H1 (cell line): ENCODE measurements around the gene CCDC196. TPM values are rescaled to one million over a fixed set of nuclear protein-coding genes. Genes with fewer than 3 reads are reported as not detected.

Experiments used
- CTCF ChIA-PET: fragments of 300-600 bp; sonication (Branson Sonifier 250); formaldehyde crosslinking; loops from one replicate; lab custom pipeline; 2021; ENCODE audit not compliant: partially characterized antibody; lab: Charles Lee
- POLR2A ChIA-PET: fragments of 300-600 bp; sonication (Branson Sonifier 250); formaldehyde crosslinking; loops from one replicate; lab custom pipeline; 2021; ENCODE audit warnings: inconsistent platforms; ENCODE audit not compliant: partially characterized antibody; lab: Charles Lee
- DNase-seq, 2 experiments: peaks; one replicate each; pipeline versions ENCODE4 v3.0.0 to v3.0.0-alpha.2; 2010 to 2022; ENCODE audit warnings: low spot score in 2 of 2, low read depth in 1 of 2, mixed read lengths in 1 of 2
- FAIRE-seq: peaks from 2 replicates; lab custom pipeline; 2011; peaks lifted over from hg19 to GRCh38; lab: Jason Lieb, UNC
- H2AFZ ChIP-seq: 2 replicates; pipeline ENCODE4 v1.8.1; 2012; ENCODE audit warnings: low read length, inconsistent platforms
- H2AK5ac ChIP-seq: 2 replicates; pipeline ENCODE4 v1.6.1; 2013; ENCODE audit warnings: low read depth, low read length
- H2BK120ac ChIP-seq: replicated peaks from 2 replicates; pipeline ENCODE3; 2013; ENCODE audit warnings: low read depth, low read length, inconsistent platforms
- H2BK12ac ChIP-seq: 2 replicates; pipeline ENCODE4 v1.6.1; 2013; ENCODE audit warnings: low read depth, low read length
- H2BK15ac ChIP-seq: 2 replicates; pipeline ENCODE4 v1.6.1; 2013; ENCODE audit warnings: low read length
- H2BK20ac ChIP-seq: 2 replicates; pipeline ENCODE4 v1.6.1; 2013; ENCODE audit warnings: low read length
- H2BK5ac ChIP-seq: 2 replicates; pipeline ENCODE4 v1.6.1; 2013; ENCODE audit warnings: low read depth, low read length
- H3K14ac ChIP-seq: 2 replicates; pipeline ENCODE4 v1.6.1; 2013; ENCODE audit warnings: inconsistent platforms; ENCODE audit not compliant: insufficient read length
- H3K18ac ChIP-seq: 2 replicates; pipeline ENCODE4 v1.6.1; 2013; ENCODE audit warnings: low read length; ENCODE audit errors: extremely low read depth
- H3K23ac ChIP-seq: 2 replicates; pipeline ENCODE4 v1.6.1; 2013; ENCODE audit warnings: inconsistent platforms; ENCODE audit not compliant: insufficient read length
- H3K23me2 ChIP-seq: 2 replicates; pipeline ENCODE4 v1.6.1; 2013; ENCODE audit warnings: low read depth, low read length
- H3K27ac ChIP-seq: 2 replicates; pipeline ENCODE4 v1.6.1; 2011; ENCODE audit warnings: low read depth, low read length, inconsistent platforms
- H3K27me3 ChIP-seq, 4 experiments: replicated peaks in 1 of 4; 1 replicate in 1 of 4; 2 replicates in 3 of 4; pipeline versions ENCODE4 v1.6.1 to v1.8.1; 2011 to 2013; ENCODE audit warnings: low read length in 3 of 4, mild to moderate bottlenecking in 3 of 4, inconsistent platforms in 2 of 4, mixed read lengths in 2 of 4, moderate library complexity in 1 of 4; ENCODE audit not compliant: control insufficient read depth in 3 of 4, insufficient read depth in 3 of 4; ENCODE audit errors: extremely low read depth in 1 of 4
- H3K36me3 ChIP-seq, 4 experiments: 2 replicates each; pipeline versions ENCODE4 v1.6.1 to v1.8.1; 2011 to 2013; ENCODE audit warnings: mild to moderate bottlenecking in 4 of 4, low read length in 3 of 4, moderate library complexity in 2 of 4, control low read depth in 1 of 4, inconsistent platforms in 1 of 4; ENCODE audit not compliant: insufficient read depth in 4 of 4, control insufficient read depth in 2 of 4
- H3K4ac ChIP-seq: replicated peaks from 2 replicates; pipeline ENCODE3; 2013; ENCODE audit warnings: low read length, low read depth, mixed read lengths, inconsistent platforms; ENCODE audit not compliant: insufficient read length
- H3K4me1 ChIP-seq, 4 experiments: replicated peaks in 1 of 4; 1 replicate in 1 of 4; 2 replicates in 3 of 4; pipeline versions ENCODE4 v1.6.1 to v1.8.1; 2011 to 2013; ENCODE audit warnings: low read length in 3 of 4, inconsistent platforms in 2 of 4, mixed read lengths in 1 of 4; ENCODE audit not compliant: insufficient read depth in 4 of 4, control insufficient read depth in 3 of 4
- H3K4me2 ChIP-seq, 2 experiments: 2 replicates each; pipeline versions ENCODE4 v1.6.1 to v1.8.1; 2011 to 2013; ENCODE audit warnings: low read depth in 2 of 2, low read length in 2 of 2, control low read depth in 1 of 2, inconsistent platforms in 1 of 2, mild to moderate bottlenecking in 1 of 2; ENCODE audit not compliant: insufficient read depth in 1 of 2
- H3K4me3 ChIP-seq, 4 experiments: fragments of 200-600, 300-600 bp in 1 of 4; sonication (generic), shearing (Covaris generic), sonication (Bioruptor Twin) in 1 of 4; 2 replicates each; pipeline versions ENCODE4 v1.5.1 to v1.8.1; 2011 to 2016; ENCODE audit warnings: low read length in 4 of 4, low read depth in 3 of 4, control low read depth in 2 of 4, inconsistent platforms in 2 of 4, mild to moderate bottlenecking in 2 of 4, mixed read lengths in 1 of 4, moderate library complexity in 1 of 4; ENCODE audit not compliant: insufficient read depth in 2 of 4; ENCODE audit errors: extremely low read depth in 1 of 4
- H3K56ac ChIP-seq: replicated peaks from 2 replicates; pipeline ENCODE3; 2013; ENCODE audit warnings: low read depth, mild to moderate bottlenecking, mixed read lengths, low read length, inconsistent platforms; ENCODE audit not compliant: insufficient read length
- H3K79me1 ChIP-seq: 2 replicates; pipeline ENCODE4 v1.6.1; 2013; ENCODE audit warnings: low read depth, low read length, control low read depth
- H3K79me2 ChIP-seq, 2 experiments: 2 replicates each; pipeline versions ENCODE4 v1.6.1 to v1.8.1; 2012 to 2013; ENCODE audit warnings: low read length in 2 of 2, mild to moderate bottlenecking in 2 of 2, inconsistent platforms in 1 of 2; ENCODE audit not compliant: insufficient read depth in 2 of 2, control insufficient read depth in 1 of 2
- H3K9ac ChIP-seq, 4 experiments: replicated peaks in 1 of 4; 1 replicate in 1 of 4; 2 replicates in 3 of 4; pipeline versions ENCODE4 v1.6.1 to v1.8.1; 2011 to 2013; ENCODE audit warnings: low read depth in 3 of 4, low read length in 3 of 4, control low read depth in 2 of 4, mild to moderate bottlenecking in 2 of 4, moderate library complexity in 2 of 4, inconsistent platforms in 1 of 4; ENCODE audit errors: extremely low read depth in 1 of 4
- H3K9me3 ChIP-seq, 2 experiments: 2 replicates each; pipeline versions ENCODE4 v1.6.1 to v1.8.1; 2012 to 2013; ENCODE audit warnings: mild to moderate bottlenecking in 2 of 2, moderate library complexity in 2 of 2, control low read depth in 1 of 2, inconsistent platforms in 1 of 2, low read depth in 1 of 2, low read length in 1 of 2, mixed read lengths in 1 of 2; ENCODE audit not compliant: insufficient read depth in 2 of 2
- H4K20me1 ChIP-seq, 2 experiments: replicated peaks in 1 of 2; 2 replicates each; pipeline versions ENCODE3 to v1.8.1; 2011 to 2013; ENCODE audit warnings: inconsistent platforms in 2 of 2, low read length in 2 of 2, mild to moderate bottlenecking in 1 of 2; ENCODE audit not compliant: insufficient read depth in 2 of 2, control insufficient read depth in 1 of 2
- H4K5ac ChIP-seq: 2 replicates; pipeline ENCODE4 v1.6.1; 2013; ENCODE audit warnings: low read length, low read depth, mixed read lengths, inconsistent platforms; ENCODE audit not compliant: insufficient read length
- H4K8ac ChIP-seq: 2 replicates; pipeline ENCODE4 v1.8.0; 2013; ENCODE audit warnings: mild to moderate bottlenecking, moderate library complexity, low read length, inconsistent platforms; ENCODE audit not compliant: insufficient read depth; ENCODE audit errors: extremely low read depth
- H4K91ac ChIP-seq: replicated peaks from 2 replicates; pipeline ENCODE3; 2013; ENCODE audit warnings: low read length, mixed read lengths, inconsistent platforms; ENCODE audit not compliant: insufficient read length
- CHD1 ChIP-seq: IDR thresholded peaks from 2 replicates; pipeline ENCODE4 v1.6.1; 2012; ENCODE audit warnings: low read depth, low read length, improper control_type of control experiment
- KDM1A ChIP-seq: fragments of 200-600, 300-600 bp; sonication (generic); IDR thresholded peaks from 2 replicates; pipeline ENCODE4 v1.7.1; 2016; ENCODE audit warnings: mild to moderate bottlenecking, low read length, borderline replicate concordance
- WGBS, 2 experiments: shearing (Covaris generic) in 1 of 2; methylation state at CpG; one replicate each; pipeline versions ENCODE4 v1.1.6 to v1.1.7; 2013 to 2015; ENCODE audit warnings: low lambda C conversion rate in 2 of 2, mixed read lengths in 2 of 2, inconsistent platforms in 1 of 2, low coverage in 1 of 2, missing lambda C conversion rate in 1 of 2; ENCODE audit not compliant: insufficient replicate concordance in 2 of 2, insufficient coverage in 1 of 2, insufficient read length in 1 of 2; ENCODE audit errors: extremely low coverage in 1 of 2, missing lambda C conversion rate in 1 of 2; 5-methylcytosine and 5-hydroxymethylcytosine counted together
- polyA plus RNA-seq, 7 experiments: library from polyadenylated mRNA; depleted of rRNA in 3 of 7; stranded (reverse) in 5 of 7; unstranded in 2 of 7; fragments of >200 nt in 5 of 7; fragments of 200-250 nt in 2 of 7; gene quantifications; 1 replicate in 5 of 7; 2 replicates in 1 of 7; 4 replicates in 1 of 7; pipeline versions ENCODE4 v1.2.1 to v1.2.3, GENCODE V29; 2011 to 2013; ENCODE audit warnings: missing spikeins in 2 of 7, mixed read lengths in 2 of 7
- total RNA-seq: library from RNA; stranded (reverse); fragmentation: NEBNext Ultra II Directional; extraction: Animal tissue kit (Norgen Biotek cat#: 25700); gene quantifications from 2 replicates; pipeline ENCODE4 v1.2.1, GENCODE V29; 2021

Gene CCDC196
- total and polyA plus RNA-seq, 2 of the 8 experiments (the other 6 are each of a cell fraction or from before 2014, with no cell fraction given) = not detected

- no peak for FAIRE-seq
- Histone ChIP-seq H2BK120ac (no peak overlapping the region), H3K27ac (no peak overlapping the region), H3K23ac (no peak overlapping the region), H4K8ac (no peak overlapping the region), H4K5ac (no peak overlapping the region), H3K4ac (no peak overlapping the region), H4K20me1 (no peaks in the 10 kb centered on the region), H2BK12ac (no peak overlapping the region), H2AK5ac (no peak overlapping the region), H3K23me2 (no peaks in the 10 kb centered on the region), H3K36me3 (no peaks in the 10 kb centered on the region), H2AFZ (no peak overlapping the region), H3K4me2 (no peak overlapping the region), H3K9me3 (no peaks in the 10 kb centered on the region; a peak in 1 of 4 replicates), H3K27me3 (no peaks in the 10 kb centered on the region), H3K79me1 (peaks cover 5% of the 10 kb centered on the region; the same call in 1 of the 2 replicates), H3K14ac (no peak overlapping the region), H3K4me1 (no peaks in the 10 kb centered on the region; a peak in 1 of 7 replicates), H2BK5ac (no peak overlapping the region), H2BK15ac (no peak overlapping the region), H3K18ac (no peak overlapping the region), H3K9ac (no peak overlapping the region), H3K4me3 (no peak overlapping the region), H2BK20ac (no peak overlapping the region), H3K79me2 (peaks cover 0 to 42% of the 10 kb centered on the region in 2 experiments; a peak in 2 of 4 replicates), H3K56ac (no peak overlapping the region), H4K91ac (no peak overlapping the region)
- TF ChIP-seq CHD1 (no peak), KDM1A (no peak)
- ChIA-PET POLR2A (no interaction called here), CTCF (no interaction called here)
- WGBS, 2 experiments = 90% methylated on average over 1 of the region's 1 CpG; no CpG with 5 or more reads in 1 of the 2 experiments
- no peak for DNase-seq
These were observed 53.9 kb downstream of the CCDC196 start for GRCh38 chr14:66540038-66540437.
